Sigmoid colon (tissue), 7 donors: ENCODE measurements around the gene SHC1. TPM values are rescaled to one million over a fixed set of nuclear protein-coding genes. Genes with fewer than 3 reads are reported as not detected.
"Not testable (repeated sequence)": the region's sequence is repeated elsewhere in the genome, so short reads cannot be mapped to it uniquely, and the experiment has no call there.

ENCODE experiments used
- DNase-seq: peaks from one replicate; pipeline ENCODE4 v3.0.0-alpha.2; 2019
- H3K27ac ChIP-seq, 4 donors: fragments of 200-600 bp; sonication (generic); one replicate each; pipeline ENCODE4 v1.5.1; 2016 to 2019; ENCODE audit warnings: mild to moderate bottlenecking in 1 of 4
- H3K27me3 ChIP-seq, 3 donors: fragments of 200-600 bp; sonication (generic); one replicate each; pipeline ENCODE4 v1.5.1; 2019; ENCODE audit warnings: mild to moderate bottlenecking in 1 of 3
- H3K36me3 ChIP-seq, 4 donors: fragments of 200-600 bp; sonication (generic); one replicate each; pipeline ENCODE4 v1.5.1; 2016 to 2019
- H3K4me1 ChIP-seq, 4 donors: fragments of 200-600 bp; sonication (generic); one replicate each; pipeline ENCODE4 v1.5.1; 2017 to 2019
- H3K4me3 ChIP-seq, 4 donors: fragments of 200-600 bp; sonication (generic); one replicate each; pipeline ENCODE4 v1.5.1; 2017 to 2019; ENCODE audit warnings: mild to moderate bottlenecking in 2 of 4, moderate library complexity in 1 of 4
- H3K9me3 ChIP-seq, 4 donors: fragments of 200-600 bp in 3 of 4; sonication (generic) in 3 of 4; one replicate each; pipeline versions ENCODE4 v1.5.1 to v1.6.1; 2013 to 2019
- EP300 ChIP-seq, 4 donors: sonication (generic); formaldehyde crosslinking; IDR thresholded peaks; one replicate each; pipeline ENCODE4 v1.6.1; 2017; ENCODE audit warnings: antibody characterized with exemption in 4 of 4
- POLR2A ChIP-seq, 2 donors: fragments of 450-650 bp; IDR thresholded peaks; one replicate each; pipeline ENCODE4 v1.6.1; 2016; ENCODE audit warnings: antibody characterized with exemption in 2 of 2, mild to moderate bottlenecking in 2 of 2, moderate library complexity in 2 of 2
- POLR2AphosphoS5 ChIP-seq, 4 donors: sonication (generic); formaldehyde crosslinking; IDR thresholded peaks; one replicate each; pipeline ENCODE4 v1.6.1; 2017; ENCODE audit warnings: antibody characterized with exemption in 4 of 4
- WGBS, 2 donors: extraction: QIAGEN DNeasy Blood & Tissue Kit; methylation state at CpG; one replicate each; pipeline ENCODE4 v1.1.7; 2013; 5-methylcytosine and 5-hydroxymethylcytosine counted together
- intact Hi-C: fragments of 100-400 bp; cut with DNase I; formaldehyde crosslinking; loops from one replicate; pipeline ENCODE4 v1.15.1; 2023
- polyA plus RNA-seq, 3 donors: library from polyadenylated mRNA; stranded (reverse); fragments of 200-250 nt; gene quantifications; one replicate each; pipeline ENCODE4 v1.2.3, GENCODE V29; 2013
- total RNA-seq, 4 donors: library from RNA; depleted of rRNA; stranded (reverse); fragments of >200 nt; gene quantifications; one replicate each; pipeline ENCODE4 v1.1.0, GENCODE V29; 2016
- TF ChIP-seq, protein P1 (sequence below), 4 experiments: fragments of 450-650 bp in 3 of 4; fragments of 200-600 bp in 1 of 4; IDR thresholded peaks; one replicate each; pipeline ENCODE4 v1.5.1; 2016 to 2019; ENCODE audit warnings: antibody characterized with exemption in 4 of 4, mild to moderate bottlenecking in 3 of 4, moderate library complexity in 2 of 4
- donor health status: healthy with polysubstance abuse.
- donor health status: Bipolar disorder and iron deficiency.
- donor health status: healthy.

The SHC1 gene
- total and polyA plus RNA-seq, 7 donors = 49.2 to 80.4 (median 62.6) TPM

GRCh38 chr1:154988058-154988954 is 17.8 kb upstream of the SHC1 start:
- Histone ChIP-seq H3K27me3 (no peaks in the 10 kb centered on the region), H3K4me3 (no peak overlapping the region), H3K4me1 (peaks cover 0 to 15% (median 12%) of the 10 kb centered on the region in 4 donors), H3K36me3 (peaks cover 14 to 56% (median 21%) of the 10 kb centered on the region in 4 donors), H3K9me3 (no peaks in the 10 kb centered on the region), H3K27ac (no peak overlapping the region)
- TF ChIP-seq EP300 (IDR thresholded peaks at IDR 0.05) (no peak), POLR2AphosphoS5 (IDR thresholded peaks at IDR 0.05) (no peak), POLR2A (IDR thresholded peaks at IDR 0.05) (no peak)
- TF ChIP-seq, protein P1, sequence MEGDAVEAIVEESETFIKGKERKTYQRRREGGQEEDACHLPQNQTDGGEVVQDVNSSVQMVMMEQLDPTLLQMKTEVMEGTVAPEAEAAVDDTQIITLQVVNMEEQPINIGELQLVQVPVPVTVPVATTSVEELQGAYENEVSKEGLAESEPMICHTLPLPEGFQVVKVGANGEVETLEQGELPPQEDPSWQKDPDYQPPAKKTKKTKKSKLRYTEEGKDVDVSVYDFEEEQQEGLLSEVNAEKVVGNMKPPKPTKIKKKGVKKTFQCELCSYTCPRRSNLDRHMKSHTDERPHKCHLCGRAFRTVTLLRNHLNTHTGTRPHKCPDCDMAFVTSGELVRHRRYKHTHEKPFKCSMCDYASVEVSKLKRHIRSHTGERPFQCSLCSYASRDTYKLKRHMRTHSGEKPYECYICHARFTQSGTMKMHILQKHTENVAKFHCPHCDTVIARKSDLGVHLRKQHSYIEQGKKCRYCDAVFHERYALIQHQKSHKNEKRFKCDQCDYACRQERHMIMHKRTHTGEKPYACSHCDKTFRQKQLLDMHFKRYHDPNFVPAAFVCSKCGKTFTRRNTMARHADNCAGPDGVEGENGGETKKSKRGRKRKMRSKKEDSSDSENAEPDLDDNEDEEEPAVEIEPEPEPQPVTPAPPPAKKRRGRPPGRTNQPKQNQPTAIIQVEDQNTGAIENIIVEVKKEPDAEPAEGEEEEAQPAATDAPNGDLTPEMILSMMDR (IDR thresholded peaks at IDR 0.05) = no peak
- intact Hi-C loops = no loop called here
- 88 to 92% methylated on average over 17 of the region's 17 CpGs for WGBS, 2 donors
- DNase-seq = no peak

- peaks cover 0 to 20% (median 17%) of the 10 kb centered on the region in 4 donors for H3K4me1 ChIP-seq
- intact Hi-C loops = no loop called here
- DNase-seq = peak; percentile 65
- H3K36me3 ChIP-seq = peaks cover 14 to 48% (median 21%) of the 10 kb centered on the region in 4 donors
- H3K4me3 ChIP-seq = no peak overlapping the region
- no peaks in the 10 kb centered on the region for H3K9me3 ChIP-seq
- TF ChIP-seq EP300 (IDR thresholded peaks at IDR 0.05) (no peak), POLR2AphosphoS5 (IDR thresholded peaks at IDR 0.05) (no peak), POLR2A (IDR thresholded peaks at IDR 0.05) (no peak)
- TF ChIP-seq, protein P1 (IDR thresholded peaks at IDR 0.05) = no peak
- H3K27ac ChIP-seq = no peak overlapping the region
- WGBS, 2 donors = 61 to 86% methylated on average over 6 of the region's 6 CpGs
- H3K27me3 ChIP-seq = no peaks in the 10 kb centered on the region
Observed at GRCh38 chr1:154987326-154987725, 16.8 kb upstream of the SHC1 start.

DNA sequence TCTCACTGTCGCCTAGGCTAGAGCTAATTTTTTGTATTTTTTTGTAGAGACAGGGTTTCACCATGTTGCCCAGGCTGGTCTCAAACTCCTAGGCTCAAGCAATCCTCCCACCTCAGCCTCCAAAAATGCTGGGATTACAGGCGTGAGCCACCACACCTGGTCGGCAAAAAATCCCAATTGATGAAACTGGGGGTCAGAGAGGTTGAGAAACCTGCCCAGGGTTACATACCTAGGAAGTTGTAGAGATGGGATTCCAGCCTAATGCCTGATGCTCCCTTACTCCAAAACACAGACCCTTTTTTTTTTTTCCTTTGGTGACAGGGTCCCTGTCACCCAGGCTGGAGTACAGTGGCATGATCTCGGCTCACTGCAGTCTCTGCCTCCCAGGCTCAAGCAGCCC is 16.2 kb upstream of the SHC1 start:
- intact Hi-C loops, DNase-seq, H3K4me3 ChIP-seq, H3K9me3 ChIP-seq, H3K27me3 ChIP-seq, H3K27ac ChIP-seq: not testable (repeated sequence)
- peaks cover 0 to 23% (median 20%) of the 10 kb centered on the region in 4 donors for H3K4me1 ChIP-seq
- 93 to 98% methylated on average over 4 of the region's 4 CpGs for WGBS, 2 donors
- H3K36me3 ChIP-seq = peaks cover 14 to 46% (median 21%) of the 10 kb centered on the region in 4 donors

- DNase-seq = peak; percentile 62
Observed at GRCh38 chr1:154983776-154984466, 13.4 kb upstream of the SHC1 start.

More at GRCh38 chr1:154983776-154984466, 13.4 kb upstream of the SHC1 start:
- Histone ChIP-seq H3K4me1 (peaks cover 0 to 23% (median 20%) of the 10 kb centered on the region in 4 donors), H3K36me3 (peaks cover 12 to 31% (median 15%) of the 10 kb centered on the region in 4 donors), H3K4me3 (peak overlapping the region; percentile 56 to 78 (median 63)), H3K27ac (peak overlapping the region; percentile 78 to 84 (median 80)), H3K9me3 (no peaks in the 10 kb centered on the region), H3K27me3 (no peaks in the 10 kb centered on the region)
- intact Hi-C loops = no loop called here
- WGBS, 2 donors = 13 to 22% methylated on average over 17 of the region's 17 CpGs
- TF ChIP-seq, protein P1 (IDR thresholded peaks at IDR 0.05) = no peak
- TF ChIP-seq POLR2A (IDR thresholded peaks at IDR 0.05) (no peak), POLR2AphosphoS5 (IDR thresholded peaks at IDR 0.05) (no peak), EP300 (IDR thresholded peaks at IDR 0.05) (no peak)
